K562 (cell line): ENCODE results near the gene ICA1L. TPM values are rescaled to one million over a fixed set of nuclear protein-coding genes. Genes with fewer than 3 reads are reported as not detected.

Source experiments
- ELF2 ChIP-seq: fragments of 250-450 bp; sonication (Bioruptor Pico); IDR thresholded peaks from 2 replicates; pipeline ENCODE4 v1.5.0; 2021; ENCODE audit warnings: mild to moderate bottlenecking
- FOXA3 ChIP-seq, 2 experiments: fragments of 450-650 bp in 1 of 2; sonication (generic) in 1 of 2; formaldehyde crosslinking; IDR thresholded peaks in 1 of 2; conservative IDR thresholded peaks in 1 of 2; 2 replicates each; pipeline versions ENCODE4 v1.4.0 to v1.8.0; 2020 to 2022; ENCODE audit warnings: mild to moderate bottlenecking in 2 of 2, missing genetic modification reagents in 1 of 2
- HDAC8 ChIP-seq: fragments of 450-650 bp; IDR thresholded peaks from 2 replicates; pipeline ENCODE4 v1.6.1; 2016; ENCODE audit warnings: mild to moderate bottlenecking, missing genetic modification characterization, moderate library complexity, missing compliant biosample characterization
- JUNB ChIP-seq: fragments of 450-650 bp; formaldehyde crosslinking; conservative IDR thresholded peaks from 2 replicates; pipeline ENCODE4 v1.4.0; 2020; ENCODE audit warnings: mild to moderate bottlenecking
- LARP7 ChIP-seq: fragments of 450-650 bp; IDR thresholded peaks from 2 replicates; pipeline ENCODE4 v1.6.1; 2016
- RBM14 ChIP-seq: fragments of 200-400 bp; formaldehyde crosslinking; IDR thresholded peaks from 2 replicates; pipeline ENCODE4 v1.6.1; 2018; ENCODE audit warnings: low read depth, mild to moderate bottlenecking, low read length, moderate library complexity, borderline replicate concordance; ENCODE audit not compliant: insufficient read depth
- RBM34 ChIP-seq: fragments of 200-400 bp; formaldehyde crosslinking; IDR thresholded peaks from 2 replicates; pipeline ENCODE4 v1.6.1; 2018; ENCODE audit warnings: low read length, borderline replicate concordance; ENCODE audit not compliant: insufficient read depth
- TAL1 ChIP-seq: fragments of 450-650 bp; IDR thresholded peaks from 2 replicates; pipeline ENCODE4 v1.6.1; 2016; ENCODE audit warnings: mild to moderate bottlenecking
- TRIM28 ChIP-seq: fragments of 450-650 bp; IDR thresholded peaks from 2 replicates; pipeline ENCODE4 v1.6.1; 2017
- ZNF143 ChIP-seq: sonication (generic); formaldehyde crosslinking; IDR thresholded peaks from 2 replicates; pipeline ENCODE4 v1.9.0; 2022; ENCODE audit warnings: mild to moderate bottlenecking, missing genetic modification reagents
- ZNF408 ChIP-seq: fragments of 250-450 bp; sonication (Bioruptor Pico); IDR thresholded peaks from 2 replicates; pipeline ENCODE4 v1.4.0; 2020; ENCODE audit warnings: low read depth, mild to moderate bottlenecking, moderate library complexity
- ZZZ3 ChIP-seq: fragments of 450-650 bp; IDR thresholded peaks from 2 replicates; pipeline ENCODE4 v1.6.1; 2016; ENCODE audit warnings: antibody characterized with exemption, mild to moderate bottlenecking, moderate library complexity
- polyA plus RNA-seq, 8 experiments: library from polyadenylated mRNA; depleted of rRNA in 4 of 8; stranded (reverse) in 5 of 8; unstranded in 3 of 8; fragments of >200 nt; fragmentation: Nextera tagmentation in 2 of 8; fragmentation: Illumina TruSeq in 1 of 8; extraction: Ambion mirVana in 2 of 8; extraction: Trizol in 1 of 8; gene quantifications; 2 replicates each; pipeline versions ENCODE4 v1.2.1 to v1.2.3, GENCODE V29; 2011 to 2014; ENCODE audit warnings: inconsistent platforms in 1 of 8, missing spikeins in 1 of 8
- total RNA-seq, 7 experiments: library from RNA; depleted of rRNA in 6 of 7; stranded (reverse); fragments of >200 nt in 6 of 7; fragmentation: Illumina TruSeq in 2 of 7; extraction: Trizol in 2 of 7; gene quantifications; 2 replicates each; pipeline versions ENCODE4 v1.2.1 to v1.2.3, GENCODE V29; 2011 to 2021; ENCODE audit warnings: low replicate concordance in 1 of 7
- TF ChIP-seq, protein P1 (sequence below): sonication (generic); formaldehyde crosslinking; IDR thresholded peaks from 2 replicates; pipeline ENCODE4 v1.4.0; 2020; ENCODE audit warnings: mild to moderate bottlenecking, missing genetic modification reagents
- TF ChIP-seq, protein P2 (sequence below): fragments of 250-450 bp; sonication (Bioruptor Pico); IDR thresholded peaks from 2 replicates; pipeline ENCODE4 v1.4.0; 2020
- TF ChIP-seq, protein P3 (sequence below): conservative IDR thresholded peaks from 2 replicates; pipeline ENCODE4 v1.6.1; 2011; ENCODE audit warnings: low read depth, mild to moderate bottlenecking, low read length; ENCODE audit not compliant: control insufficient read depth
- TF ChIP-seq, protein P4 (sequence below), 2 experiments: IDR thresholded peaks; 2 replicates each; pipeline ENCODE4 v1.6.1; 2012; ENCODE audit warnings: improper control_type of control experiment in 2 of 2, low read depth in 2 of 2, low read length in 2 of 2, borderline replicate concordance in 1 of 2

The ICA1L gene
- total and polyA plus RNA-seq, 9 of the 15 experiments (the other 6 are each of a cell fraction or from before 2014, with no cell fraction given): 0.57 to 1.7 (median 1.1) TPM

DNA sequence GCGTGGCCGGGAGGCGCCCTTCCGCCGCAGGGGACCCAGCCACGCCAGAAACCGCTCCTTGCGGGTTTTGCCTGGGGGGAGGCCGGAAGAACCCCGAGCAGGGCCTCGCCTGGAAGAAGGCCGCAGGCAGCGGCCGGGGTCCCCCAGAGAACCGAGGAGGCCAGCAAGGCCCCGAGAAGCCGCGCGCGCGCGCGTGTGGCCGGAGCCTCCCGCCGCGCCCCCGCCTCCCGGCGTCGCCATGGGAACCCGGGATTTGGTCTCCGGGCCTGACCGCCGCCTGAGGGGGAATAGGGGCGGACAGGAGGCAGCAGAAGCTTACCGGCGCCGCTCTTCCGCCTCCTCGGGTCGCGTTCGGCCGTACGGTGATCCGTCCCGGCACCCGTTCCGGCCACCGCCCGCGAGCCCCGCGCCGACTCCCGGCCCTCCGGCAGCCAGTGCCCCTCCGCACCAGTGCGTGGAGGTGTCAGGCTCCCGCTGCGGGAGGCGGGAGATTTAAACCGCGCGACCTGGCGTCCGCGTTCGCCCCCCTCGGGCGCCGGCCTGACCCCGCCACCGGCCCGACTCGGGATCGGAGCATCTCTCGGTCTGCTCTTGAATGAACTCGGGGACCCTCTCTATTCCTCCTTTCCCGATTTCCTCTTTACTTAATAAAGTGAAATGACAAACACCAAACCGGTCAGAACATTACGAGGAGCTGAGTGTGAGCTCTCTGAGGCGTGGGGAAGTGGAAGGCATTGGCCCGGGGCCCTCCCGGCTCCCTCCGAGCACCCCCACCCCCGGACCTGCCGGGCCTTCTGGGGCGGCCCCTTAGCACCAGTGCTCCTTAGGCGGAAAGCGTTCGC lies at the start of gene ICA1L (continued):
- TF ChIP-seq, protein P1, sequence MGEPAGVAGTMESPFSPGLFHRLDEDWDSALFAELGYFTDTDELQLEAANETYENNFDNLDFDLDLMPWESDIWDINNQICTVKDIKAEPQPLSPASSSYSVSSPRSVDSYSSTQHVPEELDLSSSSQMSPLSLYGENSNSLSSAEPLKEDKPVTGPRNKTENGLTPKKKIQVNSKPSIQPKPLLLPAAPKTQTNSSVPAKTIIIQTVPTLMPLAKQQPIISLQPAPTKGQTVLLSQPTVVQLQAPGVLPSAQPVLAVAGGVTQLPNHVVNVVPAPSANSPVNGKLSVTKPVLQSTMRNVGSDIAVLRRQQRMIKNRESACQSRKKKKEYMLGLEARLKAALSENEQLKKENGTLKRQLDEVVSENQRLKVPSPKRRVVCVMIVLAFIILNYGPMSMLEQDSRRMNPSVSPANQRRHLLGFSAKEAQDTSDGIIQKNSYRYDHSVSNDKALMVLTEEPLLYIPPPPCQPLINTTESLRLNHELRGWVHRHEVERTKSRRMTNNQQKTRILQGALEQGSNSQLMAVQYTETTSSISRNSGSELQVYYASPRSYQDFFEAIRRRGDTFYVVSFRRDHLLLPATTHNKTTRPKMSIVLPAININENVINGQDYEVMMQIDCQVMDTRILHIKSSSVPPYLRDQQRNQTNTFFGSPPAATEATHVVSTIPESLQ (CRISPR knock-in tag): no peak
- TF ChIP-seq LARP7 (no peak), FOXA3 (CRISPR knock-in tag; conservative IDR thresholded peaks at IDR 0.05 in 1 of 2, IDR thresholded peaks at IDR 0.05 in 1 of 2) (no peak), ELF2 (CRISPR knock-in tag) (no peak), ZNF408 (CRISPR knock-in tag) (no peak), TAL1 (no peak), RBM14 (no peak), JUNB (CRISPR knock-in tag) (no peak), HDAC8 (tag) (no peak), RBM34 (no peak), ZNF143 (CRISPR knock-in tag) (no peak), TRIM28 (no peak), ZZZ3 (no peak)
- TF ChIP-seq, protein P2, sequence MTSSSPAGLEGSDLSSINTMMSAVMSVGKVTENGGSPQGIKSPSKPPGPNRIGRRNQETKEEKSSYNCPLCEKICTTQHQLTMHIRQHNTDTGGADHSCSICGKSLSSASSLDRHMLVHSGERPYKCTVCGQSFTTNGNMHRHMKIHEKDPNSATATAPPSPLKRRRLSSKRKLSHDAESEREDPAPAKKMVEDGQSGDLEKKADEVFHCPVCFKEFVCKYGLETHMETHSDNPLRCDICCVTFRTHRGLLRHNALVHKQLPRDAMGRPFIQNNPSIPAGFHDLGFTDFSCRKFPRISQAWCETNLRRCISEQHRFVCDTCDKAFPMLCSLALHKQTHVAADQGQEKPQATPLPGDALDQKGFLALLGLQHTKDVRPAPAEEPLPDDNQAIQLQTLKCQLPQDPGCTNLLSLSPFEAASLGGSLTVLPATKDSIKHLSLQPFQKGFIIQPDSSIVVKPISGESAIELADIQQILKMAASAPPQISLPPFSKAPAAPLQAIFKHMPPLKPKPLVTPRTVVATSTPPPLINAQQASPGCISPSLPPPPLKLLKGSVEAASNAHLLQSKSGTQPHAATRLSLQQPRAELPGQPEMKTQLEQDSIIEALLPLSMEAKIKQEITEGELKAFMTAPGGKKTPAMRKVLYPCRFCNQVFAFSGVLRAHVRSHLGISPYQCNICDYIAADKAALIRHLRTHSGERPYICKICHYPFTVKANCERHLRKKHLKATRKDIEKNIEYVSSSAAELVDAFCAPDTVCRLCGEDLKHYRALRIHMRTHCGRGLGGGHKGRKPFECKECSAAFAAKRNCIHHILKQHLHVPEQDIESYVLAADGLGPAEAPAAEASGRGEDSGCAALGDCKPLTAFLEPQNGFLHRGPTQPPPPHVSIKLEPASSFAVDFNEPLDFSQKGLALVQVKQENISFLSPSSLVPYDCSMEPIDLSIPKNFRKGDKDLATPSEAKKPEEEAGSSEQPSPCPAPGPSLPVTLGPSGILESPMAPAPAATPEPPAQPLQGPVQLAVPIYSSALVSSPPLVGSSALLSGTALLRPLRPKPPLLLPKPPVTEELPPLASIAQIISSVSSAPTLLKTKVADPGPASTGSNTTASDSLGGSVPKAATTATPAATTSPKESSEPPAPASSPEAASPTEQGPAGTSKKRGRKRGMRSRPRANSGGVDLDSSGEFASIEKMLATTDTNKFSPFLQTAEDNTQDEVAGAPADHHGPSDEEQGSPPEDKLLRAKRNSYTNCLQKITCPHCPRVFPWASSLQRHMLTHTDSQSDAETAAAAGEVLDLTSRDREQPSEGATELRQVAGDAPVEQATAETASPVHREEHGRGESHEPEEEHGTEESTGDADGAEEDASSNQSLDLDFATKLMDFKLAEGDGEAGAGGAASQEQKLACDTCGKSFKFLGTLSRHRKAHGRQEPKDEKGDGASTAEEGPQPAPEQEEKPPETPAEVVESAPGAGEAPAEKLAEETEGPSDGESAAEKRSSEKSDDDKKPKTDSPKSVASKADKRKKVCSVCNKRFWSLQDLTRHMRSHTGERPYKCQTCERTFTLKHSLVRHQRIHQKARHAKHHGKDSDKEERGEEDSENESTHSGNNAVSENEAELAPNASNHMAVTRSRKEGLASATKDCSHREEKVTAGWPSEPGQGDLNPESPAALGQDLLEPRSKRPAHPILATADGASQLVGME: 0 out of 2 replicates have a peak, but pooled peaks have one; percentile 55
- TF ChIP-seq, protein P3, sequence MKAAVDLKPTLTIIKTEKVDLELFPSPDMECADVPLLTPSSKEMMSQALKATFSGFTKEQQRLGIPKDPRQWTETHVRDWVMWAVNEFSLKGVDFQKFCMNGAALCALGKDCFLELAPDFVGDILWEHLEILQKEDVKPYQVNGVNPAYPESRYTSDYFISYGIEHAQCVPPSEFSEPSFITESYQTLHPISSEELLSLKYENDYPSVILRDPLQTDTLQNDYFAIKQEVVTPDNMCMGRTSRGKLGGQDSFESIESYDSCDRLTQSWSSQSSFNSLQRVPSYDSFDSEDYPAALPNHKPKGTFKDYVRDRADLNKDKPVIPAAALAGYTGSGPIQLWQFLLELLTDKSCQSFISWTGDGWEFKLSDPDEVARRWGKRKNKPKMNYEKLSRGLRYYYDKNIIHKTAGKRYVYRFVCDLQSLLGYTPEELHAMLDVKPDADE: no peak
- TF ChIP-seq, protein P4, sequence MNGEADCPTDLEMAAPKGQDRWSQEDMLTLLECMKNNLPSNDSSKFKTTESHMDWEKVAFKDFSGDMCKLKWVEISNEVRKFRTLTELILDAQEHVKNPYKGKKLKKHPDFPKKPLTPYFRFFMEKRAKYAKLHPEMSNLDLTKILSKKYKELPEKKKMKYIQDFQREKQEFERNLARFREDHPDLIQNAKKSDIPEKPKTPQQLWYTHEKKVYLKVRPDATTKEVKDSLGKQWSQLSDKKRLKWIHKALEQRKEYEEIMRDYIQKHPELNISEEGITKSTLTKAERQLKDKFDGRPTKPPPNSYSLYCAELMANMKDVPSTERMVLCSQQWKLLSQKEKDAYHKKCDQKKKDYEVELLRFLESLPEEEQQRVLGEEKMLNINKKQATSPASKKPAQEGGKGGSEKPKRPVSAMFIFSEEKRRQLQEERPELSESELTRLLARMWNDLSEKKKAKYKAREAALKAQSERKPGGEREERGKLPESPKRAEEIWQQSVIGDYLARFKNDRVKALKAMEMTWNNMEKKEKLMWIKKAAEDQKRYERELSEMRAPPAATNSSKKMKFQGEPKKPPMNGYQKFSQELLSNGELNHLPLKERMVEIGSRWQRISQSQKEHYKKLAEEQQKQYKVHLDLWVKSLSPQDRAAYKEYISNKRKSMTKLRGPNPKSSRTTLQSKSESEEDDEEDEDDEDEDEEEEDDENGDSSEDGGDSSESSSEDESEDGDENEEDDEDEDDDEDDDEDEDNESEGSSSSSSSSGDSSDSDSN (IDR thresholded peaks at IDR 0.05; ENCODE audit: borderline replicate concordance in 1 of 2, low read depth in 2 of 2, low read length in 2 of 2): peak; percentile 64 to 85; a peak in 2 of 4 replicates
